PFSK-1 (cell line): ENCODE results near the gene TMEM181.

Experiments used
- FOXP2 ChIP-seq: optimal IDR thresholded peaks from 2 replicates; pipeline ENCODE3; 2011; ENCODE audit warnings: borderline replicate concordance, control low read depth, inconsistent platforms; ENCODE audit not compliant: insufficient read depth; ENCODE audit errors: extremely low read length, extremely low read depth
- POLR2AphosphoS5 ChIP-seq: IDR thresholded peaks from 2 replicates; pipeline ENCODE4 v1.6.1; 2012; ENCODE audit warnings: low read depth, mild to moderate bottlenecking, control low read depth, low read length, moderate library complexity
- REST ChIP-seq, 2 experiments: IDR thresholded peaks; 2 replicates each; pipeline versions ENCODE4 v1.6.1 to v1.8.0; 2011 to 2012; ENCODE audit warnings: low read depth in 2 of 2, low read length in 2 of 2, control low read depth in 1 of 2, inconsistent platforms in 1 of 2, mild to moderate bottlenecking in 1 of 2, moderate library complexity in 1 of 2; ENCODE audit not compliant: insufficient read depth in 1 of 2
- SIN3A ChIP-seq: IDR thresholded peaks from 2 replicates; pipeline ENCODE4 v1.6.1; 2012; ENCODE audit warnings: mild to moderate bottlenecking, low read length, moderate library complexity, borderline replicate concordance; ENCODE audit not compliant: insufficient read depth
- TAF1 ChIP-seq: IDR thresholded peaks from 2 replicates; pipeline ENCODE4 v1.6.1; 2012; ENCODE audit warnings: low read length, control low read depth, borderline replicate concordance; ENCODE audit not compliant: insufficient read depth

The TMEM181 gene

GRCh38 chr6:158627940-158628211 is 68.0 kb downstream of the TMEM181 start:
- no peak for TF ChIP-seq FOXP2

- TF ChIP-seq REST (IDR thresholded peaks at IDR 0.05; ENCODE audit: insufficient read depth in 1 of 2, low read depth in 2 of 2, low read length in 2 of 2): no peak
- no peak for TF ChIP-seq SIN3A
- no peak for TF ChIP-seq POLR2AphosphoS5
- no peak for TF ChIP-seq FOXP2
- TF ChIP-seq TAF1: no peak
These were observed 68.7 kb downstream of the TMEM181 start for GRCh38 chr6:158628542-158628941.

GRCh38 chr6:158629367-158630221 is 69.7 kb downstream of the TMEM181 start:
- TF ChIP-seq REST (IDR thresholded peaks at IDR 0.05; ENCODE audit: insufficient read depth in 1 of 2, low read depth in 2 of 2, low read length in 2 of 2): no peak
- no peak for TF ChIP-seq POLR2AphosphoS5
- no peak for TF ChIP-seq TAF1
- TF ChIP-seq SIN3A: no peak
- TF ChIP-seq FOXP2: no peak

GRCh38 chr6:158630938-158631616 is 71.2 kb downstream of the TMEM181 start:
- TF ChIP-seq POLR2AphosphoS5 (no peak), REST (IDR thresholded peaks at IDR 0.05; ENCODE audit: insufficient read depth in 1 of 2, low read depth in 2 of 2, low read length in 2 of 2) (no peak), TAF1 (no peak), FOXP2 (no peak)

GRCh38 chr6:158631678-158632537 is 72.0 kb downstream of the TMEM181 start:
- TF ChIP-seq SIN3A: no peak
- no peak for TF ChIP-seq FOXP2
- TF ChIP-seq TAF1: no peak
- no peak for TF ChIP-seq POLR2AphosphoS5
- TF ChIP-seq REST (IDR thresholded peaks at IDR 0.05; ENCODE audit: insufficient read depth in 1 of 2, low read depth in 2 of 2, low read length in 2 of 2): no peak
